Osteocyte (in vitro differentiated cells): ENCODE results near the gene SP2. TPM values are rescaled to one million over a fixed set of nuclear protein-coding genes. Genes with fewer than 3 reads are reported as not detected.
A peak's percentile ranks its signal among the peaks of the same experiment; 100 is the strongest.

Experiments used
- DNase-seq: peaks from one replicate; pipeline ENCODE4 v3.0.0; 2021; ENCODE audit warnings: mixed read lengths; ENCODE audit not compliant: unreplicated experiment; ENCODE audit errors: extremely low spot score
- H3K27ac Mint-ChIP-seq: one replicate; pipeline ENCODE4 v1.8.0; 2021; ENCODE audit warnings: mild to moderate bottlenecking, mixed read lengths; ENCODE audit not compliant: unreplicated experiment
- H3K27me3 Mint-ChIP-seq: one replicate; pipeline ENCODE4 v1.8.0; 2021; ENCODE audit warnings: mixed read lengths; ENCODE audit not compliant: unreplicated experiment
- H3K36me3 Mint-ChIP-seq: one replicate; pipeline ENCODE4 v1.8.0; 2021; ENCODE audit warnings: mixed read lengths; ENCODE audit not compliant: unreplicated experiment
- H3K4me1 Mint-ChIP-seq: one replicate; pipeline ENCODE4 v1.8.0; 2021; ENCODE audit warnings: mixed read lengths; ENCODE audit not compliant: unreplicated experiment
- H3K4me3 Mint-ChIP-seq: one replicate; pipeline ENCODE4 v1.8.0; 2021; ENCODE audit warnings: mild to moderate bottlenecking, moderate library complexity, mixed read lengths; ENCODE audit not compliant: unreplicated experiment
- H3K9me3 Mint-ChIP-seq: one replicate; pipeline ENCODE4 v1.8.0; 2021; ENCODE audit warnings: mixed read lengths; ENCODE audit not compliant: unreplicated experiment
- CTCF ChIP-seq: fragments of 200-600 bp; sonication (generic); IDR thresholded peaks from 2 replicates; pipeline ENCODE4 v1.5.0; 2021; ENCODE audit warnings: antibody characterized with exemption, mild to moderate bottlenecking, moderate library complexity
- total RNA-seq: library from RNA; stranded (reverse); gene quantifications from 2 replicates; pipeline ENCODE4 v1.2.1, GENCODE V29; 2021

The SP2 gene
- total RNA-seq, 1 donor from 2014 or later, result 19.9 TPM

- H3K36me3 Mint-ChIP-seq, result no peaks in the 10 kb centered on the region
- H3K4me1 Mint-ChIP-seq, result peaks cover 13% of the 10 kb centered on the region
- peaks cover 6% of the 10 kb centered on the region for H3K27me3 Mint-ChIP-seq
- TF ChIP-seq CTCF, result no peak
- DNase-seq, result no peak
- no peak overlapping the region for H3K27ac Mint-ChIP-seq
- H3K4me3 Mint-ChIP-seq, result peak overlapping the region; percentile 77
- H3K9me3 Mint-ChIP-seq, result no peaks in the 10 kb centered on the region
Observed at GRCh38 chr17:47942096-47942510, 46.1 kb downstream of the SP2 start.

GRCh38 chr17:47942568-47942967, 46.5 kb downstream of the SP2 start:
- peaks cover 13% of the 10 kb centered on the region for H3K4me1 Mint-ChIP-seq
- no peak for TF ChIP-seq CTCF
- H3K27me3 Mint-ChIP-seq, result peaks cover 6% of the 10 kb centered on the region
- H3K36me3 Mint-ChIP-seq, result no peaks in the 10 kb centered on the region
- DNase-seq, result no peak
- no peak overlapping the region for H3K4me3 Mint-ChIP-seq
- H3K9me3 Mint-ChIP-seq, result no peaks in the 10 kb centered on the region
- H3K27ac Mint-ChIP-seq, result no peak overlapping the region

- no peaks in the 10 kb centered on the region for H3K36me3 Mint-ChIP-seq
- no peaks in the 10 kb centered on the region for H3K9me3 Mint-ChIP-seq
- DNase-seq, result no peak
- H3K27me3 Mint-ChIP-seq, result peaks cover 6% of the 10 kb centered on the region
- H3K4me3 Mint-ChIP-seq, result no peak overlapping the region
- H3K4me1 Mint-ChIP-seq, result peaks cover 20% of the 10 kb centered on the region
- TF ChIP-seq CTCF, result no peak
- no peak overlapping the region for H3K27ac Mint-ChIP-seq
Observed at GRCh38 chr17:47945080-47945479, 49.0 kb downstream of the SP2 start.

GRCh38 chr17:47945529-47946508, 49.8 kb downstream of the SP2 start:
- Mint-ChIP-seq H3K36me3 (no peaks in the 10 kb centered on the region), H3K4me3 (no peak overlapping the region), H3K4me1 (peaks cover 18% of the 10 kb centered on the region), H3K9me3 (no peaks in the 10 kb centered on the region), H3K27ac (no peak overlapping the region), H3K27me3 (peaks cover 3% of the 10 kb centered on the region)
- DNase-seq, result no peak
- TF ChIP-seq CTCF, result no peak

- no peak for TF ChIP-seq CTCF
- no peak overlapping the region for H3K27ac Mint-ChIP-seq
- H3K4me3 Mint-ChIP-seq, result no peak overlapping the region
- no peaks in the 10 kb centered on the region for H3K9me3 Mint-ChIP-seq
- no peaks in the 10 kb centered on the region for H3K36me3 Mint-ChIP-seq
- peaks cover 14% of the 10 kb centered on the region for H3K4me1 Mint-ChIP-seq
- no peaks in the 10 kb centered on the region for H3K27me3 Mint-ChIP-seq
- no peak for DNase-seq
Observed at GRCh38 chr17:47946516-47946915, 50.5 kb downstream of the SP2 start.
